ENCODE data around the gene GNPTAB.
"Not testable (repeated sequence)": the region's sequence is repeated elsewhere in the genome, so short reads cannot be mapped to it uniquely, and the experiment has no call there.

The GNPTAB gene

DNA sequence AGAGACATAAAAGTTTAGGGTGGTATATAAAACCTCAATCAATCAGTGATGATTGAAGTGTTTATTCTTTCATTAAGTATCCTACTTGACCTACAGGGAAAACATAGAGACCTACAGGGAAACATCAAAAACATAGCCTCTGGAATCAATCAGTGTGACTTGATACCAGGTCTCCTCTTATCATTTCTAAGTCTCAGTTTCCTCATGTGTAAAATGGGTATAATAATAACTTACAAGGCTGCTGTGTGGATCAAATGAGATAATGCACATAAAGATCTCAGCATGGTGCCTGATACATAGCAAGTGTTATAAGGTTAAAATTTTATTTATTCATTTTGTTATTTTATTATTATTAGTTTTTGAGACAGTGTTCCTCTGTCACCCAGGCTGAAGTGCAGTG, 22.2 kb upstream of the GNPTAB start:
- DNase-seq (ENCODE audit: low read depth), result no peak

- DNase-seq (ENCODE audit: low read depth), result no peak
These were observed 19.4 kb upstream of the GNPTAB start for GRCh38 chr12:101850199-101850598.

GRCh38 chr12:101847325-101847724, 16.6 kb upstream of the GNPTAB start:
- DNase-seq (ENCODE audit: low read depth), result no peak

DNA sequence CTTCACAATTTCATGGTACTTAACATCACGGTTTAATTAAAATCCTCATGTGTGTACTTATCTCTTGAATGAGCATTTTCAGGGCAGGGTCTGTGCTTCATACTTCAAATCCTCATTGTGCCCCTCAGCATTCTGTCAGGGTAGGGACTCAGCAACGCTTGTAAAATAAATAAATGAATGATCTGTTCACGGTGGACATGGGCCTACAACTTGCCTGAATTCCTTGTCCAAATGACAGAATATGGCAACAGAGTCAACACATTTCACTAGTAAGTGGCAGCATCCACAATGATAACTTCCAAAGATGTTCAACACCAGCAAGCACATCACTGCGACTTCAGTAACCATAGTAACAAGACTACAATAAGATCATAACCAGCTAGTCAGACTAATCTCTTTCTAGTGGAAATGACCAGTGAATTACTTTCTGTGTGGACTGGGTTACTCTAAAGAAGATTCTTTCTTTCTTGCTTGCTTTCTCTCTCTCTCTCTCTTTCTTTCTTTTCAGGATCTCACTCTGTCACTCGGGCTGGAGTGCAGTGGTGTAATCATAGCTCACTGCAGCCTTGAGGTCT, 14.5 kb upstream of the GNPTAB start:
- DNase-seq (ENCODE audit: low read depth), result no peak

DNA sequence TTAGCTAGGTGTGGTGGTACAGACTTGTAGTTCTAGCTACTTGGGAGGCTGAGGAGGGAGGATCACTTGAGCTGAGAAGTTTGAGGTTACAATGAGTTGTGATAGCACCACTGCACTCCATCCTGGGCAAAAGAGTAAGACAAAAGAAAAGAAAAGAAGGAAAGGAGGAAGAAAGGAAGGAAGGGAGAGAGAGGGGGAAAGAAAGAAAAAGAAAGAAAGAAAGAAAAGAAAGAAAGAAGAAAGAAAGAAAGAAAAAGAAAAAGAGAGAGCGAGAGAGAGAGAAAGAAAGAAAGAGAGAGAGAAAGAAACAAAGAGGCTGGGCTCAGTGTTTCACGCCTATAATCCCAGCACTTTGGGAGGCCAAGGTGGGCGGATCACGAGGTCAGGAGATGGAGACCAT, 10.3 kb upstream of the GNPTAB start:
- DNase-seq (ENCODE audit: low read depth), result no peak

- DNase-seq (ENCODE audit: low read depth), result no peak
These were observed 8.8 kb upstream of the GNPTAB start for GRCh38 chr12:101839324-101840283.

- no peak for DNase-seq (ENCODE audit: low read depth)
These were observed 8.0 kb upstream of the GNPTAB start for GRCh38 chr12:101838628-101839323.

- no peak for DNase-seq (ENCODE audit: low read depth)
These were observed 1.3 kb upstream of the GNPTAB start for GRCh38 chr12:101832030-101832429.

- DNase-seq (ENCODE audit: low read depth), result no peak
These were observed 956 bp downstream of the GNPTAB start for GRCh38 chr12:101829639-101830366.

DNA sequence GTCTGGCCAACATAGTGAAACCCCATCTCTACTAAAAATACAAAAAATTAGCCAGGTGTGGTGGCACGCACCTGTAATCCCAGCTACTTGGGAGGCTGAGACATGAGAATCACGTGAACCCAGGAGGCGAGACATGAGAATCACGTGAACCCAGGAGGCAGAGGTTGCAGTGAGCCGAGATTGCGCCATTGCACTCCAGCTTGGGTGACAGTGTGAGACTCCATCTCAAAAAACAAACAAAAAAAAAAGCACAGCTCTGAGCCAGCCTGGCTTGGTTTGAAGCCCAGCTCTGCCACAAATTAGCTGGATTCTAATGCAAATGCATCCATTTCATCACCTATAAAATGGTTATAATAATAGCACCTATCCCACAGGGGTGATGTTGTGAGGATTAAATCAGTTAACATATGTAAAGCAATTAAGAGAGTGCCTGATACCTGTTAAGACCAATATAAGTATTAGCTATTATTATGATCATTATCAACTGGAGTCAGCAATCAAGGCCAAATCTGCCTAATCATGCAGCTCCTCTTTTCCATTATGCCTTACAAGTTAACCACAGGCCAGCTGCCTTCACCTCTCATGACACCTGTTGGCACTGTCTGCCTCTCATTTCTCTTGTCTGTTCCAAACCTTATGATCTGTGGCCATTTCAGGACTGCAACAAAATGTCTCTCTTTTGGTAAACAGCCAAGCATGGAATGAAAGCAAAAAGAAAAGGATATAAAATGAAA, 2.1 kb downstream of the GNPTAB start:
- no peak for DNase-seq (ENCODE audit: low read depth)

GRCh38 chr12:101826766-101827368, 3.9 kb downstream of the GNPTAB start:
- DNase-seq (ENCODE audit: low read depth), result no peak

GRCh38 chr12:101824831-101825230, 5.9 kb downstream of the GNPTAB start:
- DNase-seq (ENCODE audit: low read depth), result no peak

GRCh38 chr12:101823891-101824290, 6.9 kb downstream of the GNPTAB start:
- no peak for DNase-seq (ENCODE audit: low read depth)

- DNase-seq (ENCODE audit: low read depth), result no peak
These were observed 7.7 kb downstream of the GNPTAB start for GRCh38 chr12:101823039-101823438.

- no peak for DNase-seq (ENCODE audit: low read depth)
These were observed 11.3 kb downstream of the GNPTAB start for GRCh38 chr12:101819467-101819866.

- not testable (repeated sequence) for DNase-seq (ENCODE audit: low read depth)
These were observed 12.1 kb downstream of the GNPTAB start for GRCh38 chr12:101818689-101819088.

DNA sequence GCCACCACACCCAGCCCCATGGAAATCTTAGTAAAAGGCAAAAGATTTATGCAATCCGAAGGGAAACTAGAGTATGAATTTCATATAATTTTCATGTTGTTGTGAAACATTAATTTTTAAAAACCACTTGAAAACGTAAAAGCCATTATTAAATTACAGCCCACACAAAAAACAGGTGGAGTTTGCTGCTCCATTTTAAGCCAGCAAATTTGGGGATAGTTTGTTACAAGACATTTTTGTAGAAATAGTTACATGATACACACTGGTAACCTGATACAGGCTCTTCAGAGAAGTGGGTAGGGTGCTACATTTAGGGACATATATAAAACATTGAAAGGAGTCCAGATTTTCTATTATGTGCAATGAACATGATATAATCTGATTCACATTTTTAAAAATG, 17.6 kb downstream of the GNPTAB start:
- no peak for DNase-seq (ENCODE audit: low read depth)

- DNase-seq (ENCODE audit: low read depth), result not testable (repeated sequence)
These were observed 18.0 kb downstream of the GNPTAB start for GRCh38 chr12:101812716-101813115.

GRCh38 chr12:101811342-101811741, 19.4 kb downstream of the GNPTAB start:
- not testable (repeated sequence) for DNase-seq (ENCODE audit: low read depth)

DNA sequence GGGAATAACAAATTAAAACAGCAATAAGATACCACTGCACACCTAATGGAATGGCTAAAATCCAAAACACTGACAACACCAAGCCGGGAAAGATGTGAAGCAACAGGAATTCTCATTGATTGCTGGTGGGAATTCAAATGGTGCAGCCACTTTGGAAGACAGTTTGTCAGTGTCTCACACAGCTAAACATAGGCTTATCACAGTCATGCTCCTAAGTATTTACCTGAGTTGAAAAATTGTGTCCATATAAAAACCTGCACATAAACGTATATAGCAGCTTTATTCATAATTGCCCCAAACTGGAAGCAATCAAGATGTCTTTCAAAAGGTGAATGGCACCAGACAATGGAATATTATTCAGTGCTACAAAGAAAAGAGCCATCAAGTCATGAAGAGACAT, 21.6 kb downstream of the GNPTAB start:
- no peak for DNase-seq (ENCODE audit: low read depth)

DNA sequence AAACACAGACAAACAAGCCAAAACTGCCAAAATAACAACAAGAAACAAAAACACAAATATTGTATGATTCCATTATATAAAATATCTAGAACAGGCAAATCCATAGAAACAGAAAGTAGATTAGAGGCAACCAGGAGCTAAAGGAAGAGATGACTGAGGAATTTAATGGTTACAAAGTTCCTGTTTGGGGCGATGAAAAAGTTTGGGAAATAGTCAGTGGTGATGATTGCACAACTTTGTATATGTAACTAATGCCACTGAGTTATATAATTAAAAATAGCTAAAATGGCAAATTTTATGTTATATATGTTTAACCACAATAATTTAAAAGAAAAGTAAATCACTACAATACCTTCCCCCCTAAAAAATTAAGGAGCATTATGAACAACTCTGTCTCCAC, 24.5 kb downstream of the GNPTAB start:
- no peak for DNase-seq (ENCODE audit: low read depth)
